Measurements from ENCODE around the gene SRGAP2.
"Not testable (repeated sequence)": the region's sequence is repeated elsewhere in the genome, so short reads cannot be mapped to it uniquely, and the experiment has no call there.

- not testable (repeated sequence) for TF ChIP-seq CTCF (IDR thresholded peaks at IDR 0.05; ENCODE audit: insufficient read depth, low read length, poor library complexity, severe bottlenecking); EZH2phosphoT487 (conservative IDR thresholded peaks at IDR 0.05; ENCODE audit: low read length)
These were observed 36.9 kb downstream of the SRGAP2 start for GRCh38 chr1:206240288-206240687.

Measured in SU-DHL-6 (cell line).